IPS DF 4.7 (cell line): Measurements from ENCODE around the gene CLASP1.

ENCODE experiments used
- DNase-seq: peaks from one replicate; pipeline ENCODE4 v3.0.0-alpha.2; 2013; ENCODE audit warnings: low spot score; ENCODE audit errors: extremely low read depth

The CLASP1 gene

GRCh38 chr2:121427187-121427689 lies 222.0 kb downstream of the CLASP1 start:
- DNase-seq, result no peak

GRCh38 chr2:121420486-121420885 lies 228.8 kb downstream of the CLASP1 start:
- no peak for DNase-seq

- DNase-seq, result no peak
These were observed 230.1 kb downstream of the CLASP1 start for GRCh38 chr2:121419081-121419699.

GRCh38 chr2:121418494-121419058 lies 230.7 kb downstream of the CLASP1 start:
- no peak for DNase-seq

GRCh38 chr2:121417826-121418225 lies 231.4 kb downstream of the CLASP1 start:
- DNase-seq, result no peak

GRCh38 chr2:121415727-121416126 lies 233.5 kb downstream of the CLASP1 start:
- DNase-seq, result no peak

GRCh38 chr2:121412349-121412748 lies 236.9 kb downstream of the CLASP1 start:
- DNase-seq, result no peak

GRCh38 chr2:121409966-121410365 lies 239.3 kb downstream of the CLASP1 start:
- DNase-seq, result no peak

- DNase-seq, result no peak
These were observed 239.9 kb downstream of the CLASP1 start for GRCh38 chr2:121409388-121409787.

GRCh38 chr2:121408641-121409040 lies 240.6 kb downstream of the CLASP1 start:
- no peak for DNase-seq

GRCh38 chr2:121405233-121405632 lies 244.0 kb downstream of the CLASP1 start:
- DNase-seq, result no peak

- no peak for DNase-seq
These were observed 249.1 kb downstream of the CLASP1 start for GRCh38 chr2:121400201-121400600.

- no peak for DNase-seq
These were observed 250.4 kb downstream of the CLASP1 start for GRCh38 chr2:121398853-121399252.

GRCh38 chr2:121390082-121390692 lies 259.1 kb downstream of the CLASP1 start:
- no peak for DNase-seq

GRCh38 chr2:121388371-121388770 lies 260.9 kb downstream of the CLASP1 start:
- no peak for DNase-seq

GRCh38 chr2:121387591-121388325 lies 261.5 kb downstream of the CLASP1 start:
- DNase-seq, result no peak

GRCh38 chr2:121386707-121387106 lies 262.6 kb downstream of the CLASP1 start:
- DNase-seq, result no peak

GRCh38 chr2:121386102-121386501 lies 263.2 kb downstream of the CLASP1 start:
- DNase-seq, result no peak

- no peak for DNase-seq
These were observed 266.5 kb downstream of the CLASP1 start for GRCh38 chr2:121382744-121383143.

- DNase-seq, result no peak
These were observed 271.6 kb downstream of the CLASP1 start for GRCh38 chr2:121377646-121378045.

- no peak for DNase-seq
These were observed 272.6 kb downstream of the CLASP1 start for GRCh38 chr2:121376535-121377250.
